Gastroesophageal sphincter (tissue), 4 donors: ENCODE data around the gene MGA. TPM values are rescaled to one million over a fixed set of nuclear protein-coding genes. Genes with fewer than 3 reads are reported as not detected.
A peak's percentile ranks its signal among the peaks of the same experiment; 100 is the strongest.

Experiments used
- ATAC-seq: fragments of 150-250 bp; one replicate; pipeline ENCODE4 v1.9.1; 2016; ENCODE audit warnings: mild to moderate bottlenecking, moderate library complexity
- H3K27ac ChIP-seq, 4 donors: fragments of 200-600 bp; sonication (generic) in 3 of 4; 1 replicate in 3 of 4; 2 replicates in 1 of 4; pipeline ENCODE4 v1.5.1; 2016 to 2019
- H3K27me3 ChIP-seq: fragments of 200-600 bp; sonication (generic); one replicate; pipeline ENCODE4 v1.5.1; 2019
- H3K36me3 ChIP-seq, 2 donors: fragments of 200-600 bp; sonication (generic); one replicate each; pipeline ENCODE4 v1.5.1; 2019; ENCODE audit warnings: control low read depth in 1 of 2
- H3K4me1 ChIP-seq, 3 donors: fragments of 200-600 bp; sonication (generic); 1 replicate in 2 of 3; 2 replicates in 1 of 3; pipeline ENCODE4 v1.5.1; 2016 to 2019; ENCODE audit warnings: control low read depth in 2 of 3
- H3K4me3 ChIP-seq, 2 donors: fragments of 200-600 bp; sonication (generic); one replicate each; pipeline ENCODE4 v1.5.1; 2019; ENCODE audit warnings: mild to moderate bottlenecking in 1 of 2, moderate library complexity in 1 of 2
- H3K9me3 ChIP-seq, 3 donors: fragments of 200-600 bp; sonication (generic); one replicate each; pipeline ENCODE4 v1.5.1; 2017 to 2019; ENCODE audit warnings: control low read depth in 2 of 3
- CTCF ChIP-seq, 4 experiments: fragments of 200-600 bp in 2 of 4; fragments of 450-650 bp in 2 of 4; sonication (generic) in 1 of 4; IDR thresholded peaks; one replicate each; pipeline ENCODE4 v1.5.1; 2017 to 2019; ENCODE audit warnings: antibody characterized with exemption in 4 of 4, mild to moderate bottlenecking in 2 of 4, moderate library complexity in 2 of 4
- EP300 ChIP-seq: sonication (generic); formaldehyde crosslinking; IDR thresholded peaks from one replicate; pipeline ENCODE4 v1.6.1; 2017; ENCODE audit warnings: antibody characterized with exemption, mild to moderate bottlenecking
- POLR2A ChIP-seq, 2 donors: fragments of 450-650 bp; IDR thresholded peaks; one replicate each; pipeline ENCODE4 v1.6.1; 2017; ENCODE audit warnings: antibody characterized with exemption in 2 of 2, mild to moderate bottlenecking in 2 of 2, moderate library complexity in 1 of 2
- POLR2AphosphoS5 ChIP-seq: sonication (generic); formaldehyde crosslinking; IDR thresholded peaks from one replicate; pipeline ENCODE4 v1.6.1; 2017; ENCODE audit warnings: antibody characterized with exemption
- WGBS, 2 donors: methylation state at CpG; one replicate each; pipeline ENCODE4 v1.1.5; 2018; ENCODE audit warnings: low coverage in 1 of 2; 5-methylcytosine and 5-hydroxymethylcytosine counted together
- total RNA-seq, 4 donors: library from RNA; depleted of rRNA; stranded (reverse); fragments of >200 nt; gene quantifications; one replicate each; pipeline ENCODE4 v1.1.0, GENCODE V29; 2016

MGA gene
- total RNA-seq, 4 donors from 2014 or later = 29.4 to 59.2 (median 44.9) TPM

- Histone ChIP-seq H3K4me3 (no peak overlapping the region), H3K4me1 (peaks cover 23 to 85% (median 44%) of the 10 kb centered on the region in 3 donors), H3K27ac (peak overlapping the region in 2 of 4 donors; percentile 20 to 32), H3K27me3 (no peaks in the 10 kb centered on the region), H3K9me3 (no peaks in the 10 kb centered on the region), H3K36me3 (no peaks in the 10 kb centered on the region)
- no peak for ATAC-seq
- TF ChIP-seq POLR2A (IDR thresholded peaks at IDR 0.05) = no peak
- no peak for TF ChIP-seq CTCF (IDR thresholded peaks at IDR 0.05)
- no peak for TF ChIP-seq EP300
- TF ChIP-seq POLR2AphosphoS5 = no peak
- 63 to 100% methylated on average over 1 of the region's 4 CpGs for WGBS, 2 donors
These were observed 133.9 kb downstream of the MGA start for GRCh38 chr15:41794081-41794480.

GRCh38 chr15:41795996-41796856 is 136.0 kb downstream of the MGA start:
- ATAC-seq = peak; percentile 22
- Histone ChIP-seq H3K4me1 (peaks cover 4 to 69% (median 23%) of the 10 kb centered on the region in 3 donors), H3K4me3 (no peak overlapping the region), H3K9me3 (no peaks in the 10 kb centered on the region), H3K36me3 (peaks cover 0 to 20% of the 10 kb centered on the region in 2 donors), H3K27ac (peak overlapping the region in 3 of 4 donors; percentile 53 to 67 (median 55)), H3K27me3 (no peaks in the 10 kb centered on the region)
- TF ChIP-seq POLR2A (IDR thresholded peaks at IDR 0.05) (no peak), CTCF (IDR thresholded peaks at IDR 0.05) (no peak), EP300 (no peak), POLR2AphosphoS5 (no peak)
- 35 to 45% methylated on average over 8 of the region's 10 CpGs for WGBS, 2 donors

- Histone ChIP-seq H3K4me3 (no peak overlapping the region), H3K36me3 (peaks cover 0 to 26% of the 10 kb centered on the region in 2 donors), H3K9me3 (no peaks in the 10 kb centered on the region), H3K27ac (peak overlapping the region in 3 of 4 donors; percentile 24 to 55 (median 53)), H3K27me3 (no peaks in the 10 kb centered on the region), H3K4me1 (peaks cover 0 to 69% (median 17%) of the 10 kb centered on the region in 3 donors)
- TF ChIP-seq EP300 (no peak), POLR2A (IDR thresholded peaks at IDR 0.05) (no peak), POLR2AphosphoS5 (no peak), CTCF (IDR thresholded peaks at IDR 0.05) (no peak)
- WGBS, 2 donors = 84 to 85% methylated on average over 5 to 7 of the region's 8 CpGs
- no peak for ATAC-seq
These were observed 137.2 kb downstream of the MGA start for GRCh38 chr15:41797201-41797944.

- TF ChIP-seq EP300 (no peak), CTCF (IDR thresholded peaks at IDR 0.05) (no peak), POLR2A (IDR thresholded peaks at IDR 0.05) (no peak), POLR2AphosphoS5 (no peak)
- WGBS, 2 donors = 74 to 76% methylated on average over 4 to 8 of the region's 9 CpGs
- H3K27me3 ChIP-seq = no peaks in the 10 kb centered on the region
- H3K36me3 ChIP-seq = peaks cover 0 to 26% of the 10 kb centered on the region in 2 donors
- H3K4me1 ChIP-seq = peaks cover 0 to 64% (median 19%) of the 10 kb centered on the region in 3 donors
- no peak overlapping the region for H3K4me3 ChIP-seq
- peak overlapping the region in 3 of 4 donors; percentile 14 to 27 (median 22) for H3K27ac ChIP-seq
- ATAC-seq = no peak
- no peaks in the 10 kb centered on the region for H3K9me3 ChIP-seq
These were observed 138.6 kb downstream of the MGA start for GRCh38 chr15:41798607-41799487.
